ENCODE data around the gene CSGALNACT2. TPM values are rescaled to one million over a fixed set of nuclear protein-coding genes. Genes with fewer than 3 reads are reported as not detected.
"Not testable (repeated sequence)": the region's sequence is repeated elsewhere in the genome, so short reads cannot be mapped to it uniquely, and the experiment has no call there.

CSGALNACT2 gene
- total RNA-seq, 2 donors from 2014 or later, result 35.9 to 45.1 TPM

GRCh38 chr10:43176271-43176670, 38.0 kb downstream of the CSGALNACT2 start:
- H3K36me3 ChIP-seq, result peaks cover 37% of the 10 kb centered on the region
- TF ChIP-seq, protein P1, sequence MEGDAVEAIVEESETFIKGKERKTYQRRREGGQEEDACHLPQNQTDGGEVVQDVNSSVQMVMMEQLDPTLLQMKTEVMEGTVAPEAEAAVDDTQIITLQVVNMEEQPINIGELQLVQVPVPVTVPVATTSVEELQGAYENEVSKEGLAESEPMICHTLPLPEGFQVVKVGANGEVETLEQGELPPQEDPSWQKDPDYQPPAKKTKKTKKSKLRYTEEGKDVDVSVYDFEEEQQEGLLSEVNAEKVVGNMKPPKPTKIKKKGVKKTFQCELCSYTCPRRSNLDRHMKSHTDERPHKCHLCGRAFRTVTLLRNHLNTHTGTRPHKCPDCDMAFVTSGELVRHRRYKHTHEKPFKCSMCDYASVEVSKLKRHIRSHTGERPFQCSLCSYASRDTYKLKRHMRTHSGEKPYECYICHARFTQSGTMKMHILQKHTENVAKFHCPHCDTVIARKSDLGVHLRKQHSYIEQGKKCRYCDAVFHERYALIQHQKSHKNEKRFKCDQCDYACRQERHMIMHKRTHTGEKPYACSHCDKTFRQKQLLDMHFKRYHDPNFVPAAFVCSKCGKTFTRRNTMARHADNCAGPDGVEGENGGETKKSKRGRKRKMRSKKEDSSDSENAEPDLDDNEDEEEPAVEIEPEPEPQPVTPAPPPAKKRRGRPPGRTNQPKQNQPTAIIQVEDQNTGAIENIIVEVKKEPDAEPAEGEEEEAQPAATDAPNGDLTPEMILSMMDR (IDR thresholded peaks at IDR 0.05), result no peak
- no peaks in the 10 kb centered on the region for H3K9me3 ChIP-seq
- no peaks in the 10 kb centered on the region for H3K4me1 ChIP-seq (ENCODE audit: control insufficient read depth in 1 of 2, low read depth in 2 of 2)
- DNase-seq (ENCODE audit: low spot score) (no peak), ATAC-seq (ENCODE audit: insufficient number of reproducible peaks, low FRiP score, low read depth) (no peak)
- no peaks in the 10 kb centered on the region for H3K27me3 ChIP-seq (replicated peaks; ENCODE audit: insufficient read depth)
- no peak overlapping the region for H3K27ac ChIP-seq
- no peak overlapping the region for H3K4me3 ChIP-seq

- ATAC-seq (ENCODE audit: insufficient number of reproducible peaks, low FRiP score, low read depth) (no peak), DNase-seq (ENCODE audit: low spot score) (no peak)
- TF ChIP-seq, protein P1 (IDR thresholded peaks at IDR 0.05), result no peak
- Histone ChIP-seq H3K4me3 (no peak overlapping the region), H3K9me3 (no peaks in the 10 kb centered on the region), H3K4me1 (ENCODE audit: control insufficient read depth in 1 of 2, low read depth in 2 of 2) (no peaks in the 10 kb centered on the region), H3K27me3 (replicated peaks; ENCODE audit: insufficient read depth) (no peaks in the 10 kb centered on the region), H3K27ac (no peak overlapping the region), H3K36me3 (peaks cover 32% of the 10 kb centered on the region)
Observed at GRCh38 chr10:43177595-43177994, 39.4 kb downstream of the CSGALNACT2 start.

DNA sequence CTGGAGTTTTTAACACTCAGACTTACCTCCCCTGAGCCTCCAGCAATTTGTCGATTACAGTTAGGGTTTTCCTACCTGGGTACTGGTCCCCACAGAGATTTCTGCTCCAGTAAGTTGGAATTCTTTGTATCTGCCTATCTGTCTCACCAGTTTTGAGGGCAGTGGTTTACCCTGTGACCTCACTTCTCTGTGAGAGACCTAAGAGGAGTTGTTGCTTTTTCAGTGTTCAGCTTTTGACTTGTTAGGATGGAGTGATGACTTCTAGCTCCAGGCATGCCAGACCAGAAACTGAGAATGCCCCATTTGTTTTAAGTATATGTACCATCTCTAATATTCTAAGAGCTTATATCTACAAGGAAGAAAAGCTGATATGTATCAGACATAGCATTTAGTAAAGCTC, 42.9 kb downstream of the CSGALNACT2 start:
- TF ChIP-seq, protein P1 (IDR thresholded peaks at IDR 0.05), result no peak
- ATAC-seq (ENCODE audit: insufficient number of reproducible peaks, low FRiP score, low read depth), result no peak
- Histone ChIP-seq H3K27me3 (replicated peaks; ENCODE audit: insufficient read depth) (no peaks in the 10 kb centered on the region), H3K27ac (no peak overlapping the region), H3K36me3 (peaks cover 43% of the 10 kb centered on the region), H3K4me3 (no peak overlapping the region), H3K4me1 (ENCODE audit: control insufficient read depth in 1 of 2, low read depth in 2 of 2) (no peaks in the 10 kb centered on the region), H3K9me3 (no peaks in the 10 kb centered on the region)
- DNase-seq (ENCODE audit: low spot score), result no peak

DNA sequence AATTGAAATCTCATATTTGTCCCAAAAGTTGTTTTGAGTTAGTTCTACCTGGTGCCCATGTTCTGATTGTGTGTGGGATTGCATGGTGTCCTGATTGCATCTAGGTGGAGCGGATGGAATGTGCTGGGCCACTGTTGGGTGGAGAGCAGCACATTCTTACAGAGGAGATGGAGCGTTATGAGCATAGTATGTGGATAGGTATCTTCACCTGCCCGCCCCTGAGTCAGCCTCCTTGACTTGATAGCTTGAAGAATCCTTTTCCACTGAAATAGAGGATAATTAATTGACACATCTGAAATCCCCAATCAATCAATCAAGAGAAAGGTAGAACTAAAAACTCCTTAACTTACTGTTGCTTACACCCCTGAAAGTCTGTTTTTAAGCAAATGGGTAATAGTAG, 45.5 kb downstream of the CSGALNACT2 start:
- ATAC-seq (ENCODE audit: insufficient number of reproducible peaks, low FRiP score, low read depth); H3K27me3 ChIP-seq (replicated peaks; ENCODE audit: insufficient read depth); H3K9me3 ChIP-seq; H3K4me1 ChIP-seq (ENCODE audit: control insufficient read depth in 1 of 2, low read depth in 2 of 2); H3K27ac ChIP-seq; H3K4me3 ChIP-seq; DNase-seq (ENCODE audit: low spot score): not testable (repeated sequence)
- peaks cover 31% of the 10 kb centered on the region for H3K36me3 ChIP-seq

DNA sequence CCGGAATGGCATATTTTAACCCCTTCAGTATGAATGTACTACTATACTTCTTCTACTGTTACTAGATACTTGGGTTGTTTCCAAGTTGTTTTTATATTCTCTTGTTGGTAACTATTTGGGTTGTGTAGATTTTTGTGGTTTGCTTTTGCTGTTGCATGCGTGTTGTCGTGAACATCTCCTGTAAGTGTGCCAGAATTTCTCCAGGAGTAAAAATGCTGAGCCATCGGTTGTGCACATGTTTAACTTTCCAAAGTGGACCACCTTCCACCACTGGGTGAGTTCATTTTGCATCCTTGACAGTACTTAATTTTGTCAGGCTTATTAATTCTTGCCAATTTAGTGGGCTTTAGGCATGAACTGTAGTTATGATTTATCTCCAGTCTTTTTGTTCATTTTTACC, 47.9 kb downstream of the CSGALNACT2 start:
- H3K4me1 ChIP-seq (ENCODE audit: control insufficient read depth in 1 of 2, low read depth in 2 of 2), result no peaks in the 10 kb centered on the region
- no peak overlapping the region for H3K27ac ChIP-seq
- H3K36me3 ChIP-seq, result peaks cover 15% of the 10 kb centered on the region
- DNase-seq (ENCODE audit: low spot score), result no peak
- TF ChIP-seq, protein P1 (IDR thresholded peaks at IDR 0.05), result no peak
- H3K4me3 ChIP-seq, result no peak overlapping the region
- no peak for ATAC-seq (ENCODE audit: insufficient number of reproducible peaks, low FRiP score, low read depth)
- no peaks in the 10 kb centered on the region for H3K27me3 ChIP-seq (replicated peaks; ENCODE audit: insufficient read depth)
- no peaks in the 10 kb centered on the region for H3K9me3 ChIP-seq

DNA sequence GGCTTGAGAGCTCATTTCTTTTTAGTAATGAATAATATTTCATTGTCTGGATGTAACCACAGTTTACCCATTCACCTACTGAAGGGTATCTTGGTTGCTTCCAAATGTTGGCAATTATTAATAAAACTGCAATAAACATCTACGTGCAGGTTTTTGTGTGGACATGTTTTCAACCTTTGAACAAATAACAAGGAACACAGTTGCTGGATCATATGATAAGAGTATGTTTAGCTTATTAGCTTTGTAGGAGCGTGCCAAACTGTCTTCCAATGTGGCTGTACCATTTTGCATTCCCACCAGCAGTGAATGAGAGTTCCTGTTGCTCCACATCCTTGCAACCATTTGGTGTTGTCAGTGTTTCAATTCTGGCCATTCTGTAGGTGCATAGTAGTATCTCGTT, 49.0 kb downstream of the CSGALNACT2 start:
- Histone ChIP-seq H3K27ac (no peak overlapping the region), H3K9me3 (no peaks in the 10 kb centered on the region), H3K4me3 (no peak overlapping the region), H3K27me3 (replicated peaks; ENCODE audit: insufficient read depth) (no peaks in the 10 kb centered on the region), H3K36me3 (peaks cover 15% of the 10 kb centered on the region), H3K4me1 (ENCODE audit: control insufficient read depth in 1 of 2, low read depth in 2 of 2) (no peaks in the 10 kb centered on the region)
- no peak for DNase-seq (ENCODE audit: low spot score)
- TF ChIP-seq, protein P1 (IDR thresholded peaks at IDR 0.05), result no peak
- ATAC-seq (ENCODE audit: insufficient number of reproducible peaks, low FRiP score, low read depth), result no peak
